Subcutaneous adipose tissue (tissue), 4 donors: ENCODE data around the gene DNAJC6. TPM values are rescaled to one million over a fixed set of nuclear protein-coding genes. Genes with fewer than 3 reads are reported as not detected.

Experiments used
- CTCF ChIP-seq: fragments of 450-650 bp; IDR thresholded peaks from one replicate; pipeline ENCODE4 v1.5.1; 2016; ENCODE audit warnings: low read depth, mild to moderate bottlenecking, control low read depth, antibody characterized with exemption, moderate library complexity
- total RNA-seq, 4 donors: library from RNA; depleted of rRNA; stranded (reverse); fragments of >200 nt; gene quantifications; one replicate each; pipeline ENCODE4 v1.1.0, GENCODE V29; 2016

The DNAJC6 gene
- total RNA-seq, 4 donors from 2014 or later: 0.88 to 3.6 (median 2.0) TPM

DNA sequence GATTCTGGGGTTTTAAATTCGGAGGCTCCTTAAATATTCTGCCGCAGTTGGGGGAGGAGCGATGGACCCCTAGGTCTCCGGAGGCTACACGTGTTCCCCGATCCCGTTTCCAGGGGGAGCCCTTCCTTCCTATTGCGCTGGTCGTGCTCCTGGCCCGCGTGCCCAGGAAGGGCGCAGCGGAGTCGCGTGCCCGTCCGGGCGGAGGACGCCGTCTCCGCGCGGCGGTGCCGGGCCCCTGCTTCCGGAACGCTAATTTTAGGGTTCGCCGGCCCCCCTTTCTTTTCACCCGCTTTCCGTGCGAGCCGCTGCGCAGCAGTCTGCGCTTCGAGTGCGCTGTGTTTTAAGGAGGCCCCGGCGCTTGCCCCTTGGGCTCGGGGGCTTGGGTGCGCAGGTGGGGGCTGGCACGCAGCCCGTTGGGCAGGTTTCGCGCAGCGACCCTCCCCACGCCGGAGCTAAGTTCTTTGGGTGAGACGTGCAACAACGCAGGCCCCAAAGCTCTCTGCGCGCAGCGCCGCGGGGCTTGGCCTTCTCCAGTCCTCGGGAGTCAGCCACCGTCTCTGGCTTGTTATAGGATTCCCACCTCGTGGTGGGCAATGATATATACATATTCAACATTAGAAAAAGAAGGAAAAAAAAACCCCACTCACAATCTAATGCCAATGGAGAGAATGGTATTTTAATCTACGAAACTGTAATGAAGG lies 43.5 kb upstream of the DNAJC6 start:
- TF ChIP-seq CTCF: no peak

GRCh38 chr1:65266476-65266875 lies 42.9 kb upstream of the DNAJC6 start:
- no peak for TF ChIP-seq CTCF

GRCh38 chr1:65267271-65267670 lies 42.1 kb upstream of the DNAJC6 start:
- TF ChIP-seq CTCF: no peak

GRCh38 chr1:65267683-65268082 lies 41.7 kb upstream of the DNAJC6 start:
- no peak for TF ChIP-seq CTCF

DNA sequence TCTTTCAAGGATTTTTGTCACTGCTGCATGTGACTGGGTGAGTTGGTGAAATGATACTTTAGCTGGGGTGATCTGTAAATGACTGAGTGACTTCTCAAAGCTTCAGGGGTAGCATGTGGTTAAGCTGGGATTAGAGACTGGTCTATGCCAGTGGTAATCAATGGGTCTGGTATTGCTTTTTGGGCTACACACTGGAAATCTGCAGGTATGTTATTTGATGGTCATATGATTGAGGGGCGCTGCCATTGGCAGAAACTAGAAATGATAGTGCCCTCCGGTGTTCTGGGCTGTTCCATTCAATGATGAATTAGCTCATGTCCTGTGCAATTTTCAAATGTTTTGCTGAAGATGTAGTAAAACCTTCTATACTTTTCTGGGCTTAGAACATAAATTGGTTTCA lies 39.7 kb upstream of the DNAJC6 start:
- no peak for TF ChIP-seq CTCF

DNA sequence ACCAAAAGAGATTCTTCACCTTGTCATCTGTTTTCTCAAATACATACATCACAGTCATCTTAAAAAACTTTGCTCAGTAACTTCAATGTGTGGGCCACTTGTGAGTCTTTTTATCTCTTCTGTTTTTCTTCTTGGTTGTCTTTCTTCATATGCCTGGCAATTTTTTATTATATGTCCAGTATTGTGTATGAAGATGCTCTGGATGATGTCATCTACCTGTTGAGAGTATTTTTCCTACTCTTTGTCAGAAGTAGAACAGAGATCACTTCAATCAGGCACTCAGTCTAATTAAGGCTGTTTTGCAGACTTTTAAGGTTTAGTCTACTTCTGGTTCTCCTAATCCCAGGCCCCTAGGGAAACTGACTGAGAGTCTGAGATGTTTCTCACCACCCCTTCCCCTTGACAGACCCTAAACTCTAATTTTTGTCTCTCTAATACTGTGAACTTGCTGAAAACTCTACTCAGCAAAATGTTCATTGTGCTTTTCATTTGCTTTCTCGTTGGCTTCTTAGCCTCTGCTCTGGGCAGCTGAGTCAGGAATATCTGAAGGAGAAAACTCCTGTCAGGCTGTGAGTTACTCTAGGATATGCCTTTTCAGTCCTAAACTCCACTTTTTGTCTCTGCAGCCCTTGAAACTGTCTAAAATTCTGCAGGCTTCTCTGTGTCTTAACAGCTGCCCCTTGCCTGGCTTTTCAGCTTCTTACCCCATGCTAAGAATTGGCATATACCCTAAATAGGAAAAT lies 33.0 kb upstream of the DNAJC6 start:
- no peak for TF ChIP-seq CTCF

DNA sequence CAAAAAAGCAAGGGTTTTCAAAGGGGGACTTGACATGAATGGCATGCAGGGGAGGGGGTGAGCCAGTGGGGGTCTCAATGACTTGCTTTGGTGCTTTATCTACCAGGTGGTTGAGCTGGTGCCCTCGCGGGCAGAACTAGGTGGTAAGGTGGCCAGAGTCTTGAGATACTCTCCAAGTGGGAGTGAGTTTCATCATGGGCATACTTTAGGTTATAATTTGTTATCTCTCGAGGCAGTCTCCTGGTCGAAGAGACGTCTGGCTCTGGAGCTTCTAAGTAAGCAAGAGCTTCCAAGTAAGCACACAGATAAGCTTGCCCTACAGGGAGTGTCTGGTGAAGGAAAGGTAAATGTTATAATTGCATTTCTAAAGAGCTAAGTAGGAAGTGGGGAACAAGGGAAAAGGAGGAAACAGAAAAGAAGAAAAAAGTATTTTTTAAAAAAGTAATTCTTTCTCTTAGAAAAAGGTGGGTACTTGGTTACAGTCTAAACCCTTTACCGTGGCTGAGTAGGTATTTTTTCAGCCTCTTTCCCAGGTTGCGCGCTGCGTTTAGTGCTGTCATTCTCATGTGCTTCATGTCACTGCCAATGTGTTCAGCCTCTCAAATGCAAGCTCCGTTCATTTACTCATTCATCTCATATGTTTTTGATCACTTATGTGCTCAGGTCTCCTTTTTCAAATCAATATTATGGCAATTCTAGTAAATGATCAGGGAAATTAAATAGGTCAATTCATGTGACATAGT lies 31.6 kb upstream of the DNAJC6 start:
- TF ChIP-seq CTCF: no peak
